SK-N-MC (cell line): ENCODE data around the gene GNG12.

Experiments
- EZH2 ChIP-seq: fragments of 200-600 bp; sonication (generic); IDR thresholded peaks from one replicate; pipeline ENCODE4 v1.6.1; 2017; ENCODE audit warnings: antibody characterized with exemption
- POLR2AphosphoS5 ChIP-seq: IDR thresholded peaks from 2 replicates; pipeline ENCODE4 v1.6.1; 2012; ENCODE audit warnings: mild to moderate bottlenecking, low read depth, low read length, borderline replicate concordance

DNA sequence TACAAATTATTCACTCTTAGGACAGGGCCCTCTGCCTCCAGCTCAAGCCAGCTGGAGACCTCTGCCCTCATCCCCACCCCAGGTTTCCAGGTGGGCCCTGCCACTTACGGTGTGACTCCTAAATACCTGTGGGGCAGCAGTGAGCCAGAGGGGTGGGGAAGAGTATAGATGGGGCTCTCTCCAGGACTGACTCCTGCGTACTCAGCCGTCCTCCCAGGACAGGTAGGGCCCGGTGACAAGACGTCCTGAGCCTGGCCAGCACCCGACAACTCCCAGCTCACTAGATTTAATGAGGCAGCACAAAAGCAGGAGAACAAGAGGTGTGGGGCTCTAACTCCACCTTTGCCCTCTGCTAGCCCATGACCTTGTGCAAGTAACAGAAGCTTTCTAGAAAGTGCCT is 16.8 kb downstream of the GNG12 start:
- TF ChIP-seq EZH2: no peak
- no peak for TF ChIP-seq POLR2AphosphoS5
